Upper lobe of right lung (tissue), 1 donor: ENCODE results near the gene TMC6. TPM values are rescaled to one million over a fixed set of nuclear protein-coding genes. Genes with fewer than 3 reads are reported as not detected.
"Not testable (repeated sequence)": the region's sequence is repeated elsewhere in the genome, so short reads cannot be mapped to it uniquely, and the experiment has no call there.

Source experiments
- ATAC-seq: fragments of 200-7000 bp; cut with Tn5 transposase; one replicate; pipeline ENCODE4 v1.9.1; 2020; ENCODE audit warnings: mild to moderate bottlenecking, moderate library complexity
- DNase-seq: peaks from one replicate; pipeline ENCODE4 v3.0.0-alpha.2; 2020
- H3K27ac ChIP-seq: fragments of 200-600 bp; one replicate; pipeline ENCODE4 v1.8.0; 2022
- H3K27me3 ChIP-seq: fragments of 200-600 bp; one replicate; pipeline ENCODE4 v1.8.0; 2022; ENCODE audit warnings: mild to moderate bottlenecking
- H3K36me3 ChIP-seq: fragments of 200-600 bp; one replicate; pipeline ENCODE4 v1.8.0; 2022
- H3K4me1 ChIP-seq: fragments of 200-600 bp; one replicate; pipeline ENCODE4 v1.8.0; 2022
- H3K4me3 ChIP-seq: fragments of 200-600 bp; one replicate; pipeline ENCODE4 v1.8.0; 2022; ENCODE audit warnings: mild to moderate bottlenecking
- H3K9me3 ChIP-seq: fragments of 200-600 bp; one replicate; pipeline ENCODE4 v1.8.0; 2022
- intact Hi-C: fragments of 100-400 bp; cut with DNase I; formaldehyde crosslinking; loops from one replicate; pipeline ENCODE4 v1.11.0; 2022
- total RNA-seq: library from RNA; stranded (reverse); fragmentation: NEBNext Ultra II Directional; extraction: Animal tissue kit (Norgen Biotek cat#: 25700); gene quantifications from one replicate; pipeline ENCODE4 v1.2.1, GENCODE V29; 2021
- TF ChIP-seq, protein P1 (sequence below): fragments of 200-600 bp; IDR thresholded peaks from one replicate; pipeline ENCODE4 v1.8.0; 2022; ENCODE audit warnings: antibody characterized with exemption
- donor health status: DM: no; HTN: yes; CAD: no; lungs with severe emphysema.

The TMC6 gene
- total RNA-seq, 1 donor from 2014 or later = 176 TPM

DNA sequence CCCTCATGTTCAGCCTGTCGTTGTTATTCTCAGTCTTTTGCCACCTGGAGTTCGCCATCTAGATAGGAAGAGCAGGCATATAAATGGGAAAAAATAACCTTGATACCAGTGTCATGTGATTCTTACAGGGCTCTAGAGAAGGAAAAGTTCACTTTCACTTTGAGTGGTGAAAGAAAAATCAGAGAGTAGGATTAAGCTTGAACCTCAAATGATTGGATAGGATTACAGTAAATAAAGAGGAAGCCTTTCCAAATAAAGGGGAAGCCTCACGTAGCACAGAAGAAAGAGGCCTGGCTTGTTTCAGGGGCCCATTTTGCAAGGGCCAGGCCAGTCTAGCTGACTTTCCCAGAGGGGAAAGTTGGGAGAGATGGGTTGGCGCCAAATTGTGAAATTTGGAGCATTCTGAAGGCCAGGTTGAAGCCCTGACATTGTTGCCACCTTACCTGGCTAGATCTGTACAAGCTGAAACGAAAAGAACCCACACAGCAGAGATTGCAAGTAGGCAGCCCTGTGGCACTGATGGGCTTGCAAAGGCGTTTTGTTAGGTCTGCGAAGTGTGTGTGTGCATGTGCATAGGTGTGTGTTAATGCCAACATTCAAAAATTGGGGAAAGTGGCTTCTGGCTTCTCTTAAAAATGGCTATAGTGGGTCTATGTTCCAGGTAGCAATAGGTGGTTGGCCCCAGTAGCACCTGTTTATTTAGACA, 38.8 kb downstream of the TMC6 start:
- intact Hi-C loops = no loop called here
- H3K27me3 ChIP-seq = no peaks in the 10 kb centered on the region
- no peak overlapping the region for H3K4me3 ChIP-seq
- H3K9me3 ChIP-seq = no peaks in the 10 kb centered on the region
- peaks cover 92% of the 10 kb centered on the region for H3K36me3 ChIP-seq
- no peak overlapping the region for H3K27ac ChIP-seq
- H3K4me1 ChIP-seq = no peaks in the 10 kb centered on the region
- ATAC-seq (peak; percentile 80), DNase-seq (no peak)
- TF ChIP-seq, protein P1, sequence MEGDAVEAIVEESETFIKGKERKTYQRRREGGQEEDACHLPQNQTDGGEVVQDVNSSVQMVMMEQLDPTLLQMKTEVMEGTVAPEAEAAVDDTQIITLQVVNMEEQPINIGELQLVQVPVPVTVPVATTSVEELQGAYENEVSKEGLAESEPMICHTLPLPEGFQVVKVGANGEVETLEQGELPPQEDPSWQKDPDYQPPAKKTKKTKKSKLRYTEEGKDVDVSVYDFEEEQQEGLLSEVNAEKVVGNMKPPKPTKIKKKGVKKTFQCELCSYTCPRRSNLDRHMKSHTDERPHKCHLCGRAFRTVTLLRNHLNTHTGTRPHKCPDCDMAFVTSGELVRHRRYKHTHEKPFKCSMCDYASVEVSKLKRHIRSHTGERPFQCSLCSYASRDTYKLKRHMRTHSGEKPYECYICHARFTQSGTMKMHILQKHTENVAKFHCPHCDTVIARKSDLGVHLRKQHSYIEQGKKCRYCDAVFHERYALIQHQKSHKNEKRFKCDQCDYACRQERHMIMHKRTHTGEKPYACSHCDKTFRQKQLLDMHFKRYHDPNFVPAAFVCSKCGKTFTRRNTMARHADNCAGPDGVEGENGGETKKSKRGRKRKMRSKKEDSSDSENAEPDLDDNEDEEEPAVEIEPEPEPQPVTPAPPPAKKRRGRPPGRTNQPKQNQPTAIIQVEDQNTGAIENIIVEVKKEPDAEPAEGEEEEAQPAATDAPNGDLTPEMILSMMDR = no peak

DNA sequence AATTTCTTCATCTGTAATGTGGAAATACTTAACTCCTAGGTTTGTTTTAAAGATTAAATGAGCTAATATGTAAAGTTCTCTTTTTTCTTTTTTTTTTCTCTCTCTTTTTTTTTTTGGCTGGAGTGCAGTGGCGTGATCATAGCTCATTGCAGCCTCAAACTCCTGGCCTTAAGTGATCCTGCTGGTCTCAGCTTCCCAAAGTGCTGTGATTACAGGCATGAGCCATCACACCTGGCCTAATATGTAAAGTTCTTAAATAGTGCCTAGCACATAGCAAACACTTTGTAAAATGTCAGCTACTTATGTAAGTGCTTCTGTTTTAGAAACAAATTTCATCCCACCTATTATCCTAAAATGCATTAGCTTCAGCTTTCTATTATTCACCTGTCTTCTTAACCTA, 40.0 kb downstream of the TMC6 start:
- TF ChIP-seq, protein P1 = no peak
- Histone ChIP-seq H3K36me3 (peaks cover 85% of the 10 kb centered on the region), H3K27ac (no peak overlapping the region), H3K27me3 (no peaks in the 10 kb centered on the region), H3K9me3 (no peaks in the 10 kb centered on the region), H3K4me1 (no peaks in the 10 kb centered on the region), H3K4me3 (no peak overlapping the region)
- DNase-seq = no peak
- ATAC-seq = no peak
- intact Hi-C loops = no loop called here

DNA sequence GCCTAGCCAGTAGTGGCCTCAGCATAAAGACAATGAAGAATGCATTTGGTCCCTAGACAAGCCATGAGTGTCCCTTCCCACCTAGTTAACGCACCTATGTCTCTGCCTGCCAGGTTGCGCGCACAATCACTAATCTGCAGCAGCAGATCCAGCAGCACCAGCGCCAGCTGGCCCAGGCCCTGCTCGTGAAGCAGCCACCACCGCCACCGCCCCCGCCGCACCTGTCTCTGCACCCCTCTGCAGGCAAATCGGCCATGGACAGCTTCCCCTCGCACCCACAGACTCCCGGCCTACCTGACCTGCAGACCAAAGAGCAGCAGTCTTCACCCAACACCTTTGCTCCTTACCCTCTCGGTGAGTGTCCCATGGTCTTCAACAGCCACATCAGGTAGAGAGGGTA, 41.8 kb downstream of the TMC6 start:
- intact Hi-C loops = no loop called here
- DNase-seq = no peak

DNA sequence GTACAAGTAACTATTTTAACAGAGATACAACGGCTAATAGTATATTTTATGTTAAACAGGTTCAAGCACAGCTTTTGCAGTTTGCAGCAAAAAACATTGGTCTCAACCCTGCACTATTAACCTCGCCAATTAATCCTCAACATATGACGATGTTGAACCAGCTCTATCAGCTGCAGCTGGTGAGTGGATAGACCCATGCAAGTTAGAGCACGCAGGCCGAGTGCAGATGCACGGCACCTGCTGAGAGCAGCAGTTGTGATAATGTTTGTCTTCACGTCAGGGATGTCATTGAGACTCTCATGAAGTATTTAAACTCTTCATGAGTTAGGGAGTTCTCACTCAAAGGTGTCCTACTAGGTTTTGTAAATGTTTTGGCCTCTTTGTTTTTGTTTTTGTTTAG, 45.6 kb downstream of the TMC6 start:
- peaks cover 82% of the 10 kb centered on the region for H3K36me3 ChIP-seq
- H3K4me3 ChIP-seq = no peak overlapping the region
- TF ChIP-seq, protein P1 = no peak
- H3K4me1 ChIP-seq = no peaks in the 10 kb centered on the region
- no peak for DNase-seq
- H3K27me3 ChIP-seq = no peaks in the 10 kb centered on the region
- intact Hi-C loops = no loop called here
- H3K27ac ChIP-seq = no peak overlapping the region
- no peaks in the 10 kb centered on the region for H3K9me3 ChIP-seq
- ATAC-seq = no peak

More for the DNA sequence above, 41.8 kb downstream of the TMC6 start:
- Histone ChIP-seq H3K9me3 (no peaks in the 10 kb centered on the region), H3K4me3 (no peak overlapping the region), H3K4me1 (no peaks in the 10 kb centered on the region), H3K27me3 (no peaks in the 10 kb centered on the region), H3K36me3 (peaks cover 83% of the 10 kb centered on the region), H3K27ac (no peak overlapping the region)
- TF ChIP-seq, protein P1 = no peak
- no peak for ATAC-seq

DNA sequence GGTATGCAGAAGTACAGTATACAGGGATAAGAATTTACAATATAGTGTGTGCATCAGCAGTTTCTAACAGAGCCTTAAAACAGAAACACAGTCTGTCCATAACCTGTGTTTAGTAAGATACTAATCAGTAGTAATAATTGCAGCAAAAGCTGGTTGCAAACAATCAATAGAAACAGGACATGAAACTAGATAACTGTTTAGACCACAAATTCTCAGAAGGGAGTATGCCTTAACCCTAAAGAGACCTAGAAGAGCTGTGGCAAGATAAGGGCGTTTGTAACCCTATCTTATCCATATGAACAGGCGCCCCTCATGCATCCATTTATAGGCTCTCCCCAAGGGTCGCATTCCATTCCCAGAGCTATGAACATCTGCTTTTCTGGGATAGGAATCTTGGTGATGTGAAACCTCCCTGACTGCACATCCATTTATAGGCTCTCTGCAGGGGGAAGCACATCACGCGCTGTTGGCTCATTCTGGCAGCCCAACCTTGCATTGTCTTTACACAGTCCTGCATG, 46.1 kb downstream of the TMC6 start:
- DNase-seq, H3K4me3 ChIP-seq, intact Hi-C loops, H3K27ac ChIP-seq, H3K27me3 ChIP-seq, H3K9me3 ChIP-seq, ATAC-seq, H3K4me1 ChIP-seq: not testable (repeated sequence)
- H3K36me3 ChIP-seq = peaks cover 82% of the 10 kb centered on the region

DNA sequence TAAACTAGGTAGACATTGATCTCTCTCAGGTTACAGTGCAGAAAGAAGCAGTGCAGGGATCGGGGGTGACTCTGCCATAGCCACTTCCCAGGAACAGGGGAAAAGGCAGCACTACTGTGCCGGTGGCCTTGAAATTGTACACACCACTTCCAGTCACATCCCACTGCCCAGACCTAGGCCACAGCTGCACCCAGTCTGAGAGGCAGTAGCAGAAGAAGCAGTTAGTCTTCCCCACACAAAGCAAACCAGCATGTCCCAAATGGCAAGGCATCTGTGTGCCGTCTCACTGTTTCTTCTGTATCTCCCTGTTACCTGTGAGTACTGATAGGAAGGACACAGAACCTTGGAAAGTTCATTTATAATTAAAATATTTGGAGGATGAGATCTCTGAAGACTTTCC, 47.0 kb downstream of the TMC6 start:
- intact Hi-C loops = no loop called here
- DNase-seq (no peak), ATAC-seq (no peak)
- Histone ChIP-seq H3K27me3 (no peaks in the 10 kb centered on the region), H3K9me3 (no peaks in the 10 kb centered on the region), H3K36me3 (peaks cover 82% of the 10 kb centered on the region), H3K27ac (no peak overlapping the region), H3K4me3 (no peak overlapping the region), H3K4me1 (no peaks in the 10 kb centered on the region)
- TF ChIP-seq, protein P1 = no peak
